HepG2 (cell line): ENCODE data around the gene LEMD2. TPM values are rescaled to one million over a fixed set of nuclear protein-coding genes. Genes with fewer than 3 reads are reported as not detected.

Experiments used
- ATAD3A ChIP-seq: sonication (generic); formaldehyde crosslinking; IDR thresholded peaks from 2 replicates; pipeline ENCODE4 v1.4.0; 2020; ENCODE audit warnings: missing genetic modification reagents
- BHLHE40 ChIP-seq: IDR thresholded peaks from 2 replicates; pipeline ENCODE4 v1.6.1; 2011; ENCODE audit warnings: low read length, improper control_type of control experiment
- FOSL1 ChIP-seq: sonication (generic); formaldehyde crosslinking; IDR thresholded peaks from 2 replicates; pipeline ENCODE4 v1.9.0; 2021; ENCODE audit warnings: missing genetic modification reagents, borderline replicate concordance
- GMEB1 ChIP-seq: sonication (generic); formaldehyde crosslinking; IDR thresholded peaks from 2 replicates; pipeline ENCODE4 v1.5.1; 2020; ENCODE audit warnings: missing genetic modification reagents, mild to moderate bottlenecking, borderline replicate concordance
- LBX2 ChIP-seq: sonication (generic); formaldehyde crosslinking; IDR thresholded peaks from 2 replicates; pipeline ENCODE4 v1.5.0; 2020; ENCODE audit warnings: missing genetic modification reagents, mild to moderate bottlenecking, borderline replicate concordance
- PAF1 ChIP-seq: IDR thresholded peaks from 2 replicates; pipeline ENCODE4 v1.6.1; 2016; ENCODE audit warnings: missing genetic modification reagents, missing compliant biosample characterization
- POLR2A ChIP-seq, 2 experiments: IDR thresholded peaks; 2 replicates each; pipeline ENCODE4 v1.6.1; 2011; ENCODE audit warnings: low read depth in 2 of 2, low read length in 2 of 2, mild to moderate bottlenecking in 1 of 2, moderate library complexity in 1 of 2; ENCODE audit not compliant: insufficient read depth in 1 of 2
- RFXAP ChIP-seq: sonication (generic); formaldehyde crosslinking; IDR thresholded peaks from 2 replicates; pipeline ENCODE4 v1.4.0; 2020; ENCODE audit warnings: missing genetic modification reagents, borderline replicate concordance
- SALL2 ChIP-seq: sonication (generic); formaldehyde crosslinking; IDR thresholded peaks from 2 replicates; pipeline ENCODE4 v1.8.1; 2023; ENCODE audit warnings: mild to moderate bottlenecking, missing genetic modification reagents, inconsistent platforms
- SKI ChIP-seq: fragments of 450-650 bp; IDR thresholded peaks from one replicate; pipeline ENCODE4 v1.6.1; 2018; ENCODE audit warnings: mild to moderate bottlenecking; ENCODE audit not compliant: partially characterized antibody
- ZNF12 ChIP-seq: sonication (generic); formaldehyde crosslinking; IDR thresholded peaks from 2 replicates; pipeline ENCODE4 v1.5.0; 2020; ENCODE audit warnings: missing genetic modification reagents
- ZNF678 ChIP-seq: sonication (generic); formaldehyde crosslinking; IDR thresholded peaks from 2 replicates; pipeline ENCODE4 v1.4.0; 2020; ENCODE audit warnings: mild to moderate bottlenecking, missing genetic modification reagents
- ZNF878 ChIP-seq: sonication (generic); formaldehyde crosslinking; IDR thresholded peaks from 2 replicates; pipeline ENCODE4 v1.8.1; 2023; ENCODE audit warnings: mild to moderate bottlenecking, missing genetic modification reagents, moderate library complexity
- ZSCAN25 ChIP-seq: sonication (generic); formaldehyde crosslinking; IDR thresholded peaks from 2 replicates; pipeline ENCODE4 v1.8.0; 2022; ENCODE audit warnings: mild to moderate bottlenecking, missing genetic modification reagents
- polyA plus RNA-seq, 8 experiments: library from polyadenylated mRNA; depleted of rRNA in 3 of 8; stranded (reverse) in 7 of 8; unstranded in 1 of 8; fragments of >200 nt; fragmentation: Illumina TruSeq in 4 of 8; extraction: Trizol in 4 of 8; gene quantifications; 2 replicates each; pipeline versions ENCODE4 v1.2.1 to v1.2.3, GENCODE V29; 2011 to 2016; ENCODE audit warnings: low read depth in 4 of 8, missing spikeins in 1 of 8, mixed read lengths in 1 of 8; ENCODE audit not compliant: insufficient read depth in 1 of 8
- total RNA-seq, 5 experiments: library from RNA; depleted of rRNA; stranded (reverse); fragments of >200 nt; fragmentation: Illumina TruSeq; extraction: Trizol; gene quantifications; 2 replicates each; pipeline ENCODE4 v1.2.3, GENCODE V29; 2016; ENCODE audit warnings: low read depth in 1 of 5
- TF ChIP-seq, protein P1 (sequence below): sonication (generic); formaldehyde crosslinking; IDR thresholded peaks from 2 replicates; pipeline ENCODE4 v1.9.0; 2022; ENCODE audit warnings: low read depth, missing genetic modification reagents
- TF ChIP-seq, protein P2 (sequence below): sonication (generic); formaldehyde crosslinking; IDR thresholded peaks from 2 replicates; pipeline ENCODE4 v1.5.0; 2020; ENCODE audit warnings: missing genetic modification reagents, mild to moderate bottlenecking, borderline replicate concordance
- TF ChIP-seq, protein P3 (sequence below): sonication (generic); formaldehyde crosslinking; IDR thresholded peaks from 2 replicates; pipeline ENCODE4 v1.8.0; 2022; ENCODE audit warnings: missing genetic modification reagents, mild to moderate bottlenecking, moderate library complexity, borderline replicate concordance
- TF ChIP-seq, protein P4 (sequence below): sonication (generic); formaldehyde crosslinking; IDR thresholded peaks from 2 replicates; pipeline ENCODE4 v1.4.0; 2020; ENCODE audit warnings: mild to moderate bottlenecking, missing genetic modification reagents
- TF ChIP-seq, protein P5 (sequence below): sonication (generic); formaldehyde crosslinking; IDR thresholded peaks from 2 replicates; pipeline ENCODE4 v1.5.0; 2020; ENCODE audit warnings: mild to moderate bottlenecking, missing genetic modification reagents

LEMD2 gene
- total and polyA plus RNA-seq, 2 of the 13 experiments (the other 11 are each of a cell fraction or from before 2014, with no cell fraction given), result 45.2 to 62.9 TPM

DNA sequence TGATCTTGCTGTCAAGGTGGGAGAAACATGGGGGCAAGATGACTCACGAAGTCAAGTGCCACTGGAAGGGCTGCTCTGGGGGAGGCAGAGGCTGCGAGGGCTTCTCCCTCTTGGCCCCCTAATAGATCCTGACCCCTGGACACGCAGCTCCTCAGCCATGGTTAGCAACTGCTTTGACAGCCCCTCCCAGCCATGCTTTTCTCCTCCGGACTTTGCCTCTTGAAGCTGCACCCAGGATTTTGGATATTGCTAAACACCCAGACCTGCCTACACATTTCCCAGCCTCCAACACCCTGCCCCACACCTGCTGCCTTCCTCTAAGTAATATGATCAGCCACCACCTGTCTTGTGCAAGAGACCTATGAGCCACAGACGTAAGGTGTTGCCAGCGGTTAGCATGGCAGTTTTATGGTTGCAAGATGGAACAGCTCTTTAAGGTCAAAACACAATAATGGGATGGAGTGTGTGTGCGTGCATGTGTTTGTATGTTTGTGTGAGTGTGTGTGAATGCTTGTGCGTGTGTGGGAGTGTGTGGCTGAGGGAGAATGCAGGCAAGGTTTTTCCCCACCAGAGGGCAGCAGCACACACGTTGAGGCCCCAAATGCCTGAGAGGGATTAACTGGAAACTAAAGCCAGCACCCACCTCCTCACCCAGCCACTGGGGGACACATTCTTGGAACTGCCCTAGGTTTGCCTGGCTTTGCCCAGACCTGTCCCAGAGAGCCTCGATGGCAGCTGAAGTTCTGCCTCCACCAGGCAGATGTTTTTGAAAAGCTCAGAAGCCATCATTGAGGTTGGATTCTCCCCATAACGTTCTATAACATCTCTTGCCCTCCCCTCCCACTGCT, 44.7 kb downstream of the LEMD2 start (continued):
- TF ChIP-seq GMEB1 (no peak), ZNF878 (CRISPR knock-in tag) (no peak), BHLHE40 (0 out of 2 replicates have a peak, but pooled peaks have one; percentile 5), ATAD3A (CRISPR knock-in tag) (peak; percentile 36; the same call in 1 of the 2 replicates), FOSL1 (no peak), POLR2A (IDR thresholded peaks at IDR 0.05; ENCODE audit: insufficient read depth in 1 of 2, low read depth in 2 of 2, low read length in 2 of 2) (no peak), ZNF678 (CRISPR knock-in tag) (no peak), LBX2 (no peak), ZNF12 (no peak), ZSCAN25 (CRISPR knock-in tag) (peak; percentile 65; the same call in 1 of the 2 replicates), RFXAP (CRISPR knock-in tag) (no peak), PAF1 (CRISPR knock-in tag) (no peak), SALL2 (CRISPR knock-in tag) (no peak), SKI (no peak)
- TF ChIP-seq, protein P1, sequence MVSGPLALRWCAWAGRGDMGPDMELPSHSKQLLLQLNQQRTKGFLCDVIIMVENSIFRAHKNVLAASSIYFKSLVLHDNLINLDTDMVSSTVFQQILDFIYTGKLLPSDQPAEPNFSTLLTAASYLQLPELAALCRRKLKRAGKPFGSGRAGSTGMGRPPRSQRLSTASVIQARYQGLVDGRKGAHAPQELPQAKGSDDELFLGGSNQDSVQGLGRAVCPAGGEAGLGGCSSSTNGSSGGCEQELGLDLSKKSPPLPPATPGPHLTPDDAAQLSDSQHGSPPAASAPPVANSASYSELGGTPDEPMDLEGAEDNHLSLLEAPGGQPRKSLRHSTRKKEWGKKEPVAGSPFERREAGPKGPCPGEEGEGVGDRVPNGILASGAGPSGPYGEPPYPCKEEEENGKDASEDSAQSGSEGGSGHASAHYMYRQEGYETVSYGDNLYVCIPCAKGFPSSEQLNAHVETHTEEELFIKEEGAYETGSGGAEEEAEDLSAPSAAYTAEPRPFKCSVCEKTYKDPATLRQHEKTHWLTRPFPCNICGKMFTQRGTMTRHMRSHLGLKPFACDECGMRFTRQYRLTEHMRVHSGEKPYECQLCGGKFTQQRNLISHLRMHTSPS (CRISPR knock-in tag), result no peak
- TF ChIP-seq, protein P2, sequence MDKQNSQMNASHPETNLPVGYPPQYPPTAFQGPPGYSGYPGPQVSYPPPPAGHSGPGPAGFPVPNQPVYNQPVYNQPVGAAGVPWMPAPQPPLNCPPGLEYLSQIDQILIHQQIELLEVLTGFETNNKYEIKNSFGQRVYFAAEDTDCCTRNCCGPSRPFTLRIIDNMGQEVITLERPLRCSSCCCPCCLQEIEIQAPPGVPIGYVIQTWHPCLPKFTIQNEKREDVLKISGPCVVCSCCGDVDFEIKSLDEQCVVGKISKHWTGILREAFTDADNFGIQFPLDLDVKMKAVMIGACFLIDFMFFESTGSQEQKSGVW, result no peak
- TF ChIP-seq, protein P3, sequence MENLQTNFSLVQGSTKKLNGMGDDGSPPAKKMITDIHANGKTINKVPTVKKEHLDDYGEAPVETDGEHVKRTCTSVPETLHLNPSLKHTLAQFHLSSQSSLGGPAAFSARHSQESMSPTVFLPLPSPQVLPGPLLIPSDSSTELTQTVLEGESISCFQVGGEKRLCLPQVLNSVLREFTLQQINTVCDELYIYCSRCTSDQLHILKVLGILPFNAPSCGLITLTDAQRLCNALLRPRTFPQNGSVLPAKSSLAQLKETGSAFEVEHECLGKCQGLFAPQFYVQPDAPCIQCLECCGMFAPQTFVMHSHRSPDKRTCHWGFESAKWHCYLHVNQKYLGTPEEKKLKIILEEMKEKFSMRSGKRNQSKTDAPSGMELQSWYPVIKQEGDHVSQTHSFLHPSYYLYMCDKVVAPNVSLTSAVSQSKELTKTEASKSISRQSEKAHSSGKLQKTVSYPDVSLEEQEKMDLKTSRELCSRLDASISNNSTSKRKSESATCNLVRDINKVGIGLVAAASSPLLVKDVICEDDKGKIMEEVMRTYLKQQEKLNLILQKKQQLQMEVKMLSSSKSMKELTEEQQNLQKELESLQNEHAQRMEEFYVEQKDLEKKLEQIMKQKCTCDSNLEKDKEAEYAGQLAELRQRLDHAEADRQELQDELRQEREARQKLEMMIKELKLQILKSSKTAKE (CRISPR knock-in tag), result no peak
- TF ChIP-seq, protein P4, sequence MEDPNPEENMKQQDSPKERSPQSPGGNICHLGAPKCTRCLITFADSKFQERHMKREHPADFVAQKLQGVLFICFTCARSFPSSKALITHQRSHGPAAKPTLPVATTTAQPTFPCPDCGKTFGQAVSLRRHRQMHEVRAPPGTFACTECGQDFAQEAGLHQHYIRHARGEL (CRISPR knock-in tag), result no peak
- TF ChIP-seq, protein P5, sequence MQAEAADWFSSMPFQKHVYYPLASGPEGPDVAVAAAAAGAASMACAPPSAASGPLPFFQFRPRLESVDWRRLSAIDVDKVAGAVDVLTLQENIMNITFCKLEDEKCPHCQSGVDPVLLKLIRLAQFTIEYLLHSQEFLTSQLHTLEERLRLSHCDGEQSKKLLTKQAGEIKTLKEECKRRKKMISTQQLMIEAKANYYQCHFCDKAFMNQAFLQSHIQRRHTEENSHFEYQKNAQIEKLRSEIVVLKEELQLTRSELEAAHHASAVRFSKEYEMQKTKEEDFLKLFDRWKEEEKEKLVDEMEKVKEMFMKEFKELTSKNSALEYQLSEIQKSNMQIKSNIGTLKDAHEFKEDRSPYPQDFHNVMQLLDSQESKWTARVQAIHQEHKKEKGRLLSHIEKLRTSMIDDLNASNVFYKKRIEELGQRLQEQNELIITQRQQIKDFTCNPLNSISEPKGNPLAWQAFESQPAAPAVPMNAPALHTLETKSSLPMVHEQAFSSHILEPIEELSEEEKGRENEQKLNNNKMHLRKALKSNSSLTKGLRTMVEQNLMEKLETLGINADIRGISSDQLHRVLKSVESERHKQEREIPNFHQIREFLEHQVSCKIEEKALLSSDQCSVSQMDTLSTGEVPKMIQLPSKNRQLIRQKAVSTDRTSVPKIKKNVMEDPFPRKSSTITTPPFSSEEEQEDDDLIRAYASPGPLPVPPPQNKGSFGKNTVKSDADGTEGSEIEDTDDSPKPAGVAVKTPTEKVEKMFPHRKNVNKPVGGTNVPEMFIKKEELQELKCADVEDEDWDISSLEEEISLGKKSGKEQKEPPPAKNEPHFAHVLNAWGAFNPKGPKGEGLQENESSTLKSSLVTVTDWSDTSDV (CRISPR knock-in tag), result no peak
